Measurements from ENCODE around the gene CAMK1D.
"Not testable (repeated sequence)": the region's sequence is repeated elsewhere in the genome, so short reads cannot be mapped to it uniquely, and the experiment has no call there.

Gene CAMK1D

GRCh38 chr10:12431151-12432101 is 82.1 kb downstream of the CAMK1D start:
- TF ChIP-seq ZNF274 (IDR thresholded peaks at IDR 0.05; ENCODE audit: low read depth, low read length), result no peak
- no peak overlapping the region for H3K4me3 ChIP-seq (ENCODE audit: low read length)

- no peak overlapping the region for H3K4me3 ChIP-seq (ENCODE audit: low read length)
- TF ChIP-seq ZNF274 (IDR thresholded peaks at IDR 0.05; ENCODE audit: low read depth, low read length), result no peak
Observed at GRCh38 chr10:12432402-12433189, 83.2 kb downstream of the CAMK1D start.

DNA sequence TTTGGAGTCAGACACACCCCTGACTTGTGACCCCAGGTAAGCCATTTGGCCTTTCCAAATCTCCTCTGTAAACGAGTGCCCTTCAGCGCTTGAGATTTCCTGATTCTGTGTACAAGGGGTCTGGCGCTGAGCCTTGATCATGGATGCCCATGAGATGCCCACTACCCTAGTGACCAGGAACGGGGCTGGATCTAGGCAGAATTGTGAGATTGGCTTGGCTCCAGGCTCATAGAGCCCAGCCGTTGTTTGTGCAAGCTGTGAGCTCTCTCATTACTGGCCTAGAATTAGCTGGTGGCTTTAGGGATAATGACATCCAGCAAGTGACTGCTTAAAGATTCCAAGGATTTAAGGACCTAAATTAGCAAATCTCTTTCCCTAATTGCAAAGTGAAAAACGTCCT is 84.9 kb downstream of the CAMK1D start:
- TF ChIP-seq ZNF274 (IDR thresholded peaks at IDR 0.05; ENCODE audit: low read depth, low read length), result no peak
- no peak overlapping the region for H3K4me3 ChIP-seq (ENCODE audit: low read length)

DNA sequence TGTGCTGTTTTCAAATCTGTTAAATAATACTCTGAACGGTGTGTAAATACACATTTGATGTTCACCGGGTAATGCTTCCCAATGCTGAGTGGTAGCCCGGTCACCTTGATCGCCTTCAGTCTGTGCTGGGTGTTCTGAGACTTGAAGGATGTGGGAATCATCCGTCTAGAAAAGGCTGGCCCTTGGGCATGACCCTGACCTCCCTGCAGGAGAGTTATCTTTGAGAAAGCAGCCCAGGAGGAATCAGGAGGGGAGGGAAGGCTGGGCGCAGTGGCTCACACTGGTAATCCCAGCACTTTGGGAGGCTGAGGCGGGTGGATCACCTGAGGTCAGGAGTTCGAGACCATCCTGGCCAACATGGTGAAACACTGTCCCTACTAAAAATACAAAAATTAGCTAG is 85.3 kb downstream of the CAMK1D start:
- not testable (repeated sequence) for H3K4me3 ChIP-seq (ENCODE audit: low read length)

GRCh38 chr10:12435348-12435747 is 86.0 kb downstream of the CAMK1D start:
- no peak overlapping the region for H3K4me3 ChIP-seq (ENCODE audit: low read length)
- no peak for TF ChIP-seq ZNF274 (IDR thresholded peaks at IDR 0.05; ENCODE audit: low read depth, low read length)

DNA sequence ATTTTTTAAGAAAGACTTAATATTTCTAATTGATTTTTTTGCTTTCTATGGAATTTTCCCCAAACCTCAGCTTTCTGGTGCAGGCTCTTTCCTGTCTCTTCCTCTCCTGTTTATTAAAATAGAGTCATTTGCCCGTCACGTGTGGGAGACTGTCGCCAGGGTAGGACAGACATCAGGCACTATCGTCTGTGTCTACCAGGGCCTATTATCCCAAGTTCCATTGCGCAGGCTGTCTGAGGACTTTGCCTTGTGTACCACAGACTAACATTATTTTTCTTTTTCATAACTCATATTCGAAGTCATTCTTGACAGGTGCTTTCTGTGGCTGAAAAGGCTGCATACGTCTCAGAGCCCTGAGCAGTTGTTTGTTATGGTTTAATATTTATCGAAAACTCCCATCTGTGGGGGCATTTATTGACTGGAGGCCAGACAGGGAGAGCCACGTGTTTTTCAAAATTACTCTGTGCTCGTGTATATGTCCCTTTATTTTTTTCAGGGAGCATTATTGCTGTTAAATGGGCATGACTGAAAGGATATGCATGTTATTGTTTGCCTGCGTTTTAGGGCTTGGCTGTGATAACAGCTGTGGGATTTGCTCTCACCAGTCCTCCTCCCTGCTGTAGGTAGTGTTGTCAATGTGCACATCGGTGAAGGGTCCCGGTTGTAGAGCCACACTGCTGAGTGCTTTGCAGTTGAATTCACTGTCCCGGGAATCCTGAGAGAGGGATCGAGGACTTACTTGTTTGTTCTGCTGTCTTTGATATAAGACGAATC is 89.8 kb downstream of the CAMK1D start:
- no peak overlapping the region for H3K4me3 ChIP-seq (ENCODE audit: low read length)
- no peak for TF ChIP-seq ZNF274 (IDR thresholded peaks at IDR 0.05; ENCODE audit: low read depth, low read length)

- not testable (repeated sequence) for H3K4me3 ChIP-seq (ENCODE audit: low read length)
Observed at GRCh38 chr10:12439767-12440166, 90.4 kb downstream of the CAMK1D start.

GRCh38 chr10:12443026-12443425 is 93.7 kb downstream of the CAMK1D start:
- TF ChIP-seq ZNF274 (IDR thresholded peaks at IDR 0.05; ENCODE audit: low read depth, low read length), result no peak

GRCh38 chr10:12444981-12445700 is 95.8 kb downstream of the CAMK1D start:
- TF ChIP-seq ZNF274 (IDR thresholded peaks at IDR 0.05; ENCODE audit: low read depth, low read length), result no peak
- no peak overlapping the region for H3K4me3 ChIP-seq (ENCODE audit: low read length)

More at GRCh38 chr10:12443026-12443425, 93.7 kb downstream of the CAMK1D start:
- no peak overlapping the region for H3K4me3 ChIP-seq (ENCODE audit: low read length)

DNA sequence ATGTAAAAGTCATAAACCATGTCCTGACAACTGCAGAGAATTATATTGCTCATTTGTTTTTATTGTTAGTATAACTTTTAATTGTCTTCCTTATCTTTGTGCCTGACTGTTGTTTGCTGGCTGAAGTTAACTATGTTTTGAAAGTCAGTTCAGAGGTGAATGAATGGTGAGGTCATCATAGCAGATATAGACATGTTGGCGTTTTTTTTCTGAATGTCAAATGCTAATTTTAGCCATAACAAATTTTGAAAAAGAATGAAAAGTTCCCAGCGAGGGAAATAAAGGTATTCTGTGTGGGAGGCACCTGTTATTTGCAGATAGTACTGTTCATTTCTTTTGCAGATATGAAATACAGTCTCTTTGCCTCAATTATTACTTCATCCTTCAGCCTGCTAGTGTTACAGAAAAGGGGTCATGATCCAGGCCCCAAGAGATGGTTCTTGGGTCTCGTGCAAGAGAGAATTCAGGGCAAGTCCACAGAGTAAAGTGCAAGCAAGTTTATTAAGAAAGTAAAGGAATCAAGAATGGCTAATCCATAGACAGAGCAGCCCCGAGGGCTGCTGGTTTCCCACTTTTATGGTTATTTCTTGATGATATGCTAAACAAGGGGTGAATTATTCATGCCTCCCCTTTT is 96.5 kb downstream of the CAMK1D start:
- no peak for TF ChIP-seq ZNF274 (IDR thresholded peaks at IDR 0.05; ENCODE audit: low read depth, low read length)
- no peak overlapping the region for H3K4me3 ChIP-seq (ENCODE audit: low read length)

DNA sequence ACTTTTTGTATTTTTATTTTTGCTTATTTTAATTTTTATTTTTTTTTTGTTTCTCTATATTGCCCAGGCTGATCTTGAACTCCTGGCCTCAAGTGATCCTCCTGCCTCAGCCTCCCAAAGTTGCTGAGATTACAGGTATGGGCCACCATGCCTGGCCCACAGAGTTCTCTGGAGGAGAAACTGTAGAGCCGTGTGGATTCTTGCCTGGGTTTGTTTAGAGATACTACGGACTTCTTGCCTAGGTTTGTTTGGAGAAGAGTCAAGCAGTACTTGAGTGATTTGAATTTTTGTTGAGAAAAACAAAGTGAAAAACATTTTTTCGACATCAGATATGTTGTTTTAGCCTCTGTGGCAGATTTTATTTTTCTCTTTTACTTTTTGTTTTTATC is 99.0 kb downstream of the CAMK1D start:
- peak overlapping the region; percentile 49; the same call in 1 of the 2 replicates for H3K4me3 ChIP-seq (ENCODE audit: low read length)

GRCh38 chr10:12448729-12449391 is 99.5 kb downstream of the CAMK1D start:
- no peak overlapping the region; the same call in 1 of the 2 replicates for H3K4me3 ChIP-seq (ENCODE audit: low read length)

More for the DNA sequence above, 99.0 kb downstream of the CAMK1D start:
- no peak for TF ChIP-seq ZNF274 (IDR thresholded peaks at IDR 0.05; ENCODE audit: low read depth, low read length)

GRCh38 chr10:12455318-12455717 is 106.0 kb downstream of the CAMK1D start:
- no peak overlapping the region for H3K4me3 ChIP-seq (ENCODE audit: low read length)
- TF ChIP-seq ZNF274 (IDR thresholded peaks at IDR 0.05; ENCODE audit: low read depth, low read length), result no peak

More at GRCh38 chr10:12448729-12449391, 99.5 kb downstream of the CAMK1D start:
- TF ChIP-seq ZNF274 (IDR thresholded peaks at IDR 0.05; ENCODE audit: low read depth, low read length), result no peak

All from GM08714 (cell line).